Measurements from ENCODE around the gene LDHB.

DNA sequence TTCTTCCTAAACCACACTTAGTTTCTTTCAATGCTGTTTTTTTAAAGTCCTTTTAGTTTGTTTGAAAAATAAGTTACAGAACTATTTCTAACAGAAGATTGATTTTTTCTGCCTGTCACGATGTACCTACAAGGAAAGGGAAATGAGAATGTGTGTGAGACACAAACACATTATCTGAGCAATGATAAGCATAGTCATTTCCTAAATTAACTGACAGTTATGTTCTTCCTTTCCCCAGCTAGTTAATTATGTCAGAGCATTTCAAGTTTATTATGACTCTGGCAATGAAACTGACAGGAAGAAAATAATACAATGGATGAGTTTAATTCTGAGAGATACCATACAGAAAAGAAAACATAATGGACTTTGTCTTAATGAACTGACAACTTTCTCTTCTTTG, 21.3 kb upstream of the LDHB start:
- no peak for TF ChIP-seq POLR2A (IDR thresholded peaks at IDR 0.05)
- TF ChIP-seq, protein P1, sequence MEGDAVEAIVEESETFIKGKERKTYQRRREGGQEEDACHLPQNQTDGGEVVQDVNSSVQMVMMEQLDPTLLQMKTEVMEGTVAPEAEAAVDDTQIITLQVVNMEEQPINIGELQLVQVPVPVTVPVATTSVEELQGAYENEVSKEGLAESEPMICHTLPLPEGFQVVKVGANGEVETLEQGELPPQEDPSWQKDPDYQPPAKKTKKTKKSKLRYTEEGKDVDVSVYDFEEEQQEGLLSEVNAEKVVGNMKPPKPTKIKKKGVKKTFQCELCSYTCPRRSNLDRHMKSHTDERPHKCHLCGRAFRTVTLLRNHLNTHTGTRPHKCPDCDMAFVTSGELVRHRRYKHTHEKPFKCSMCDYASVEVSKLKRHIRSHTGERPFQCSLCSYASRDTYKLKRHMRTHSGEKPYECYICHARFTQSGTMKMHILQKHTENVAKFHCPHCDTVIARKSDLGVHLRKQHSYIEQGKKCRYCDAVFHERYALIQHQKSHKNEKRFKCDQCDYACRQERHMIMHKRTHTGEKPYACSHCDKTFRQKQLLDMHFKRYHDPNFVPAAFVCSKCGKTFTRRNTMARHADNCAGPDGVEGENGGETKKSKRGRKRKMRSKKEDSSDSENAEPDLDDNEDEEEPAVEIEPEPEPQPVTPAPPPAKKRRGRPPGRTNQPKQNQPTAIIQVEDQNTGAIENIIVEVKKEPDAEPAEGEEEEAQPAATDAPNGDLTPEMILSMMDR (IDR thresholded peaks at IDR 0.05 in 8 of 11, conservative IDR thresholded peaks at IDR 0.05 in 3 of 11), result no peak
